ENCODE measurements around the gene ZNF185.

- TF ChIP-seq CTCF (IDR thresholded peaks at IDR 0.05 in 2 of 3, conservative IDR thresholded peaks at IDR 0.05 in 1 of 3; ENCODE audit: borderline replicate concordance in 1 of 3, insufficient read depth in 1 of 3, low read depth in 2 of 3, low read length in 2 of 3), result no peak
- TF ChIP-seq SRF (IDR thresholded peaks at IDR 0.05; ENCODE audit: low read depth), result no peak
- no peak for TF ChIP-seq ZBTB33 (IDR thresholded peaks at IDR 0.05; ENCODE audit: extremely low read depth, insufficient replicate concordance, low read length)
- TF ChIP-seq RAD21 (IDR thresholded peaks at IDR 0.05; ENCODE audit: low read depth), result no peak
- TF ChIP-seq JUND (IDR thresholded peaks at IDR 0.05), result no peak
- TF ChIP-seq, protein P1, sequence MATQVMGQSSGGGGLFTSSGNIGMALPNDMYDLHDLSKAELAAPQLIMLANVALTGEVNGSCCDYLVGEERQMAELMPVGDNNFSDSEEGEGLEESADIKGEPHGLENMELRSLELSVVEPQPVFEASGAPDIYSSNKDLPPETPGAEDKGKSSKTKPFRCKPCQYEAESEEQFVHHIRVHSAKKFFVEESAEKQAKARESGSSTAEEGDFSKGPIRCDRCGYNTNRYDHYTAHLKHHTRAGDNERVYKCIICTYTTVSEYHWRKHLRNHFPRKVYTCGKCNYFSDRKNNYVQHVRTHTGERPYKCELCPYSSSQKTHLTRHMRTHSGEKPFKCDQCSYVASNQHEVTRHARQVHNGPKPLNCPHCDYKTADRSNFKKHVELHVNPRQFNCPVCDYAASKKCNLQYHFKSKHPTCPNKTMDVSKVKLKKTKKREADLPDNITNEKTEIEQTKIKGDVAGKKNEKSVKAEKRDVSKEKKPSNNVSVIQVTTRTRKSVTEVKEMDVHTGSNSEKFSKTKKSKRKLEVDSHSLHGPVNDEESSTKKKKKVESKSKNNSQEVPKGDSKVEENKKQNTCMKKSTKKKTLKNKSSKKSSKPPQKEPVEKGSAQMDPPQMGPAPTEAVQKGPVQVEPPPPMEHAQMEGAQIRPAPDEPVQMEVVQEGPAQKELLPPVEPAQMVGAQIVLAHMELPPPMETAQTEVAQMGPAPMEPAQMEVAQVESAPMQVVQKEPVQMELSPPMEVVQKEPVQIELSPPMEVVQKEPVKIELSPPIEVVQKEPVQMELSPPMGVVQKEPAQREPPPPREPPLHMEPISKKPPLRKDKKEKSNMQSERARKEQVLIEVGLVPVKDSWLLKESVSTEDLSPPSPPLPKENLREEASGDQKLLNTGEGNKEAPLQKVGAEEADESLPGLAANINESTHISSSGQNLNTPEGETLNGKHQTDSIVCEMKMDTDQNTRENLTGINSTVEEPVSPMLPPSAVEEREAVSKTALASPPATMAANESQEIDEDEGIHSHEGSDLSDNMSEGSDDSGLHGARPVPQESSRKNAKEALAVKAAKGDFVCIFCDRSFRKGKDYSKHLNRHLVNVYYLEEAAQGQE (IDR thresholded peaks at IDR 0.05; ENCODE audit: low read depth), result no peak
- no peak for TF ChIP-seq POLR2A (IDR thresholded peaks at IDR 0.05; ENCODE audit: borderline replicate concordance, extremely low read depth, insufficient read depth, insufficient read length)
- TF ChIP-seq CEBPB (IDR thresholded peaks at IDR 0.05; ENCODE audit: low read depth), result no peak
- TF ChIP-seq YY1 (IDR thresholded peaks at IDR 0.05; ENCODE audit: extremely low read depth, insufficient replicate concordance, low read depth, low read length), result no peak
- TF ChIP-seq MAX (IDR thresholded peaks at IDR 0.05), result no peak
- TF ChIP-seq EGR1 (IDR thresholded peaks at IDR 0.05; ENCODE audit: low read depth), result no peak
- no peak for TF ChIP-seq EZH2phosphoT487 (IDR thresholded peaks at IDR 0.05; ENCODE audit: borderline replicate concordance)
Measured at GRCh38 chrX:152873361-152873760, 24.5 kb upstream of the ZNF185 start.

Data from HCT116 (cell line).